ENCODE results near the gene DENND5B.

GRCh38 chr12:31440586-31440985 lies 150.3 kb downstream of the DENND5B start:
- TF ChIP-seq, protein P1, sequence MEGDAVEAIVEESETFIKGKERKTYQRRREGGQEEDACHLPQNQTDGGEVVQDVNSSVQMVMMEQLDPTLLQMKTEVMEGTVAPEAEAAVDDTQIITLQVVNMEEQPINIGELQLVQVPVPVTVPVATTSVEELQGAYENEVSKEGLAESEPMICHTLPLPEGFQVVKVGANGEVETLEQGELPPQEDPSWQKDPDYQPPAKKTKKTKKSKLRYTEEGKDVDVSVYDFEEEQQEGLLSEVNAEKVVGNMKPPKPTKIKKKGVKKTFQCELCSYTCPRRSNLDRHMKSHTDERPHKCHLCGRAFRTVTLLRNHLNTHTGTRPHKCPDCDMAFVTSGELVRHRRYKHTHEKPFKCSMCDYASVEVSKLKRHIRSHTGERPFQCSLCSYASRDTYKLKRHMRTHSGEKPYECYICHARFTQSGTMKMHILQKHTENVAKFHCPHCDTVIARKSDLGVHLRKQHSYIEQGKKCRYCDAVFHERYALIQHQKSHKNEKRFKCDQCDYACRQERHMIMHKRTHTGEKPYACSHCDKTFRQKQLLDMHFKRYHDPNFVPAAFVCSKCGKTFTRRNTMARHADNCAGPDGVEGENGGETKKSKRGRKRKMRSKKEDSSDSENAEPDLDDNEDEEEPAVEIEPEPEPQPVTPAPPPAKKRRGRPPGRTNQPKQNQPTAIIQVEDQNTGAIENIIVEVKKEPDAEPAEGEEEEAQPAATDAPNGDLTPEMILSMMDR (IDR thresholded peaks at IDR 0.05) = no peak
- no peak for TF ChIP-seq POLR2AphosphoS5 (IDR thresholded peaks at IDR 0.05)
- no peak for TF ChIP-seq POLR2A (IDR thresholded peaks at IDR 0.05)
